ENCODE measurements around the gene SLC4A1AP.
"Not testable (repeated sequence)": the region's sequence is repeated elsewhere in the genome, so short reads cannot be mapped to it uniquely, and the experiment has no call there.

The SLC4A1AP gene

GRCh38 chr2:27652341-27652740, 11.3 kb upstream of the SLC4A1AP start:
- DNase-seq: no peak

- no peak for DNase-seq
Measured at GRCh38 chr2:27652790-27653189, 10.9 kb upstream of the SLC4A1AP start.

- no peak for DNase-seq
Measured at GRCh38 chr2:27653397-27653796, 10.3 kb upstream of the SLC4A1AP start.

- DNase-seq: no peak
Measured at GRCh38 chr2:27655155-27655951, 8.3 kb upstream of the SLC4A1AP start.

GRCh38 chr2:27661371-27661770, 2.3 kb upstream of the SLC4A1AP start:
- no peak for DNase-seq

GRCh38 chr2:27664154-27664574, 475 bp downstream of the SLC4A1AP start:
- no peak for DNase-seq

- DNase-seq: no peak
Measured at GRCh38 chr2:27664622-27665363, 1.1 kb downstream of the SLC4A1AP start.

- DNase-seq: no peak
Measured at GRCh38 chr2:27667446-27667845, 3.8 kb downstream of the SLC4A1AP start.

GRCh38 chr2:27671235-27671634, 7.5 kb downstream of the SLC4A1AP start:
- DNase-seq: no peak

GRCh38 chr2:27672723-27673486, 9.2 kb downstream of the SLC4A1AP start:
- DNase-seq: no peak

GRCh38 chr2:27680571-27680970, 16.9 kb downstream of the SLC4A1AP start:
- no peak for DNase-seq

- no peak for DNase-seq
Measured at GRCh38 chr2:27681841-27682240, 18.2 kb downstream of the SLC4A1AP start.

- DNase-seq: peak; percentile 59
Measured at GRCh38 chr2:27682334-27682771, 18.7 kb downstream of the SLC4A1AP start.

GRCh38 chr2:27683390-27684071, 19.8 kb downstream of the SLC4A1AP start:
- peak; percentile 77 for DNase-seq

GRCh38 chr2:27685006-27685405, 21.3 kb downstream of the SLC4A1AP start:
- not testable (repeated sequence) for DNase-seq

- DNase-seq: no peak
Measured at GRCh38 chr2:27685577-27685976, 21.9 kb downstream of the SLC4A1AP start.

- no peak for DNase-seq
Measured at GRCh38 chr2:27687232-27687631, 23.5 kb downstream of the SLC4A1AP start.

GRCh38 chr2:27689424-27689823, 25.7 kb downstream of the SLC4A1AP start:
- DNase-seq: no peak

GRCh38 chr2:27690052-27690451, 26.4 kb downstream of the SLC4A1AP start:
- DNase-seq: no peak

- DNase-seq: no peak
Measured at GRCh38 chr2:27697660-27698059, 34.0 kb downstream of the SLC4A1AP start.

- DNase-seq: no peak
Measured at GRCh38 chr2:27701676-27702075, 38.0 kb downstream of the SLC4A1AP start.

- no peak for DNase-seq
Measured at GRCh38 chr2:27702302-27702701, 38.6 kb downstream of the SLC4A1AP start.
